ENCODE results near the gene UGT1A5. TPM values are rescaled to one million over a fixed set of nuclear protein-coding genes. Genes with fewer than 3 reads are reported as not detected.
A peak's percentile ranks its signal among the peaks of the same experiment; 100 is the strongest.
"Not testable (repeated sequence)": the region's sequence is repeated elsewhere in the genome, so short reads cannot be mapped to it uniquely, and the experiment has no call there.

Gene UGT1A5
- total RNA-seq, 1 donor = not detected

- TF ChIP-seq, protein P1, sequence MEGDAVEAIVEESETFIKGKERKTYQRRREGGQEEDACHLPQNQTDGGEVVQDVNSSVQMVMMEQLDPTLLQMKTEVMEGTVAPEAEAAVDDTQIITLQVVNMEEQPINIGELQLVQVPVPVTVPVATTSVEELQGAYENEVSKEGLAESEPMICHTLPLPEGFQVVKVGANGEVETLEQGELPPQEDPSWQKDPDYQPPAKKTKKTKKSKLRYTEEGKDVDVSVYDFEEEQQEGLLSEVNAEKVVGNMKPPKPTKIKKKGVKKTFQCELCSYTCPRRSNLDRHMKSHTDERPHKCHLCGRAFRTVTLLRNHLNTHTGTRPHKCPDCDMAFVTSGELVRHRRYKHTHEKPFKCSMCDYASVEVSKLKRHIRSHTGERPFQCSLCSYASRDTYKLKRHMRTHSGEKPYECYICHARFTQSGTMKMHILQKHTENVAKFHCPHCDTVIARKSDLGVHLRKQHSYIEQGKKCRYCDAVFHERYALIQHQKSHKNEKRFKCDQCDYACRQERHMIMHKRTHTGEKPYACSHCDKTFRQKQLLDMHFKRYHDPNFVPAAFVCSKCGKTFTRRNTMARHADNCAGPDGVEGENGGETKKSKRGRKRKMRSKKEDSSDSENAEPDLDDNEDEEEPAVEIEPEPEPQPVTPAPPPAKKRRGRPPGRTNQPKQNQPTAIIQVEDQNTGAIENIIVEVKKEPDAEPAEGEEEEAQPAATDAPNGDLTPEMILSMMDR (IDR thresholded peaks at IDR 0.05; ENCODE audit: extremely low read depth, low read depth, low read length) = no peak
- H3K27ac ChIP-seq (ENCODE audit: low read depth, low read length) = peak overlapping the region; percentile 86
- no peak for DNase-seq (ENCODE audit: insufficient read length, low spot score, missing footprints)
- H4K20me1 ChIP-seq (ENCODE audit: insufficient read depth, low read length) = no peaks in the 10 kb centered on the region
- no peaks in the 10 kb centered on the region for H3K36me3 ChIP-seq (ENCODE audit: insufficient read depth, low read length)
- no peaks in the 10 kb centered on the region for H3K27me3 ChIP-seq (ENCODE audit: insufficient read depth, low read length)
- H3K4me3 ChIP-seq (ENCODE audit: insufficient read depth, low read length) = no peak overlapping the region
- peaks cover 8% of the 10 kb centered on the region for H3K4me1 ChIP-seq (ENCODE audit: insufficient read depth, low read length)
- H2AFZ ChIP-seq (ENCODE audit: low read length) = peak overlapping the region; percentile 4
- no peak overlapping the region for H3K4me2 ChIP-seq (ENCODE audit: insufficient read depth, low read length)
- H3K79me2 ChIP-seq (ENCODE audit: insufficient read depth, low read length) = no peaks in the 10 kb centered on the region
- no peaks in the 10 kb centered on the region for H3K9me3 ChIP-seq (ENCODE audit: low read depth, low read length)
Observed at GRCh38 chr2:233700028-233700635, 12.6 kb upstream of the UGT1A5 start.

DNA sequence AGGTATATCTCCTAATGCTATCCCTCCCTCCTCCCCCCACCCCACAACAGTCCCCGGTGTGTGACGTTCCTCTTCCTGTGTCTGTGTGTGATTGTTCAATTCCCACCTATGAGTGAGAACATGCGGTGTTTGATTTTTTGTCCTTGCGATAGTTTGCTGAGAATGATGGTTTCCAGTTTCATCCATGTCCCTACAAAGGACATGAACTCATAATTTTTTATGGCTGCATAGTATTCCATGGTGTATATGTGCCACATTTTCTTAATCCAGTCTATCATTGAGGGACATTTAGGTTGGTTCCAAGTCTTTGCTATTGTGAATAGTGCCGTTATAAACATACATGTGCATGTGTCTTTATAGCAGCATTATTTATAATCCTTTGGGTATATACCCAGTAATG is 11.9 kb upstream of the UGT1A5 start:
- not testable (repeated sequence) for H3K4me1 ChIP-seq (ENCODE audit: insufficient read depth, low read length); H2AFZ ChIP-seq (ENCODE audit: low read length); DNase-seq (ENCODE audit: insufficient read length, low spot score, missing footprints); H4K20me1 ChIP-seq (ENCODE audit: insufficient read depth, low read length); H3K79me2 ChIP-seq (ENCODE audit: insufficient read depth, low read length); H3K27me3 ChIP-seq (ENCODE audit: insufficient read depth, low read length); H3K9me3 ChIP-seq (ENCODE audit: low read depth, low read length); H3K4me3 ChIP-seq (ENCODE audit: insufficient read depth, low read length); H3K4me2 ChIP-seq (ENCODE audit: insufficient read depth, low read length); H3K36me3 ChIP-seq (ENCODE audit: insufficient read depth, low read length); H3K27ac ChIP-seq (ENCODE audit: low read depth, low read length)

DNA sequence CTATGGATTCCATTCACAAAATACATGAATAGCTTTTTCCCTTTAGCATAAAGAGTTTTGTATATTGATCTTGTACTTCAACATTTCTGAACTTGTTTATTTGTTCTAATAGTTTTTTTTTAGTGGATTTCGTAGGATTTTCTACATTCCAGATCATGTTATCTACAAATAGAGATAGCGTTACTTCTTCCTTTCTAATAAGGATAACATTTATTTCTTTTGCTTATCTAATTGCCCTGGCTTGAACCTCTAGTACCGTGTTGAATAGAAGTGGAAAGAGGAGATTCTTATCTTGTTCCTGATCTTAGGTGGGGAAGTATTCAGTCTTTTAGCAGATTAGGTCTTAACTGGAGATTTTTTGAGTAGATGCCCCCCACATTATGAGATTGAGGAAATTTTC is 10.5 kb upstream of the UGT1A5 start:
- Histone ChIP-seq H3K27me3 (ENCODE audit: insufficient read depth, low read length) (no peaks in the 10 kb centered on the region), H4K20me1 (ENCODE audit: insufficient read depth, low read length) (no peaks in the 10 kb centered on the region), H3K27ac (ENCODE audit: low read depth, low read length) (no peak overlapping the region), H3K79me2 (ENCODE audit: insufficient read depth, low read length) (no peaks in the 10 kb centered on the region), H3K36me3 (ENCODE audit: insufficient read depth, low read length) (no peaks in the 10 kb centered on the region), H3K4me2 (ENCODE audit: insufficient read depth, low read length) (no peak overlapping the region), H3K4me3 (ENCODE audit: insufficient read depth, low read length) (no peak overlapping the region), H2AFZ (ENCODE audit: low read length) (no peak overlapping the region), H3K4me1 (ENCODE audit: insufficient read depth, low read length) (peaks cover 23% of the 10 kb centered on the region), H3K9me3 (ENCODE audit: low read depth, low read length) (no peaks in the 10 kb centered on the region)
- TF ChIP-seq, protein P1 (IDR thresholded peaks at IDR 0.05; ENCODE audit: extremely low read depth, low read depth, low read length) = no peak
- no peak for DNase-seq (ENCODE audit: insufficient read length, low spot score, missing footprints)

- TF ChIP-seq, protein P1 (IDR thresholded peaks at IDR 0.05; ENCODE audit: extremely low read depth, low read depth, low read length) = no peak
- DNase-seq (ENCODE audit: insufficient read length, low spot score, missing footprints) = no peak
- Histone ChIP-seq H3K4me2 (ENCODE audit: insufficient read depth, low read length) (no peak overlapping the region), H3K9me3 (ENCODE audit: low read depth, low read length) (no peaks in the 10 kb centered on the region), H3K4me1 (ENCODE audit: insufficient read depth, low read length) (peaks cover 28% of the 10 kb centered on the region), H3K4me3 (ENCODE audit: insufficient read depth, low read length) (no peak overlapping the region), H2AFZ (ENCODE audit: low read length) (no peak overlapping the region), H4K20me1 (ENCODE audit: insufficient read depth, low read length) (no peaks in the 10 kb centered on the region), H3K79me2 (ENCODE audit: insufficient read depth, low read length) (no peaks in the 10 kb centered on the region), H3K27ac (ENCODE audit: low read depth, low read length) (peak overlapping the region; percentile 44), H3K27me3 (ENCODE audit: insufficient read depth, low read length) (peaks cover 2% of the 10 kb centered on the region), H3K36me3 (ENCODE audit: insufficient read depth, low read length) (no peaks in the 10 kb centered on the region)
Observed at GRCh38 chr2:233705911-233706506, 6.7 kb upstream of the UGT1A5 start.
